HG02938 (cell line): Measurements from ENCODE around the gene FAR2.
"Not testable (repeated sequence)": the region's sequence is repeated elsewhere in the genome, so short reads cannot be mapped to it uniquely, and the experiment has no call there.

Experiments
- ATAC-seq: cut with Tn5 transposase; IDR thresholded peaks from one replicate; pipeline ENCODE4 v1.9.1; 2021; ENCODE audit warnings: mild to moderate bottlenecking, moderate library complexity; ENCODE audit not compliant: unreplicated experiment

FAR2 gene

GRCh38 chr12:29316752-29317151, 167.7 kb downstream of the FAR2 start:
- no peak for ATAC-seq

GRCh38 chr12:29317556-29318363, 168.7 kb downstream of the FAR2 start:
- peak; percentile 99 for ATAC-seq

- no peak for ATAC-seq
Observed at GRCh38 chr12:29320295-29321085, 171.4 kb downstream of the FAR2 start.

GRCh38 chr12:29322157-29322556, 173.1 kb downstream of the FAR2 start:
- no peak for ATAC-seq

GRCh38 chr12:29329411-29329810, 180.3 kb downstream of the FAR2 start:
- no peak for ATAC-seq

GRCh38 chr12:29333178-29333577, 184.1 kb downstream of the FAR2 start:
- ATAC-seq: no peak

- no peak for ATAC-seq
Observed at GRCh38 chr12:29334937-29335336, 185.9 kb downstream of the FAR2 start.

- ATAC-seq: no peak
Observed at GRCh38 chr12:29337325-29337724, 188.2 kb downstream of the FAR2 start.

- no peak for ATAC-seq
Observed at GRCh38 chr12:29343022-29343799, 194.1 kb downstream of the FAR2 start.

- no peak for ATAC-seq
Observed at GRCh38 chr12:29346769-29347421, 197.8 kb downstream of the FAR2 start.

GRCh38 chr12:29350080-29350479, 201.0 kb downstream of the FAR2 start:
- ATAC-seq: no peak

GRCh38 chr12:29354954-29355353, 205.9 kb downstream of the FAR2 start:
- no peak for ATAC-seq

GRCh38 chr12:29365091-29365490, 216.0 kb downstream of the FAR2 start:
- ATAC-seq: no peak

- ATAC-seq: no peak
Observed at GRCh38 chr12:29374012-29374411, 224.9 kb downstream of the FAR2 start.

- ATAC-seq: no peak
Observed at GRCh38 chr12:29374913-29375312, 225.8 kb downstream of the FAR2 start.

- peak; percentile 33 for ATAC-seq
Observed at GRCh38 chr12:29376118-29376517, 227.0 kb downstream of the FAR2 start.

GRCh38 chr12:29380536-29381523, 231.8 kb downstream of the FAR2 start, which contains the start of gene ERGIC2:
TSS of gene ERGIC2 (minus strand) at chr12:29381172. CDS start at chr12:29371633, 9,539 bp downstream.
- ATAC-seq: peak; percentile 95

- ATAC-seq: no peak
Observed at GRCh38 chr12:29382251-29382650, 233.2 kb downstream of the FAR2 start.

- not testable (repeated sequence) for ATAC-seq
Observed at GRCh38 chr12:29385194-29385593, 236.1 kb downstream of the FAR2 start.
